ENCODE data around the gene TMEM179.

DNA sequence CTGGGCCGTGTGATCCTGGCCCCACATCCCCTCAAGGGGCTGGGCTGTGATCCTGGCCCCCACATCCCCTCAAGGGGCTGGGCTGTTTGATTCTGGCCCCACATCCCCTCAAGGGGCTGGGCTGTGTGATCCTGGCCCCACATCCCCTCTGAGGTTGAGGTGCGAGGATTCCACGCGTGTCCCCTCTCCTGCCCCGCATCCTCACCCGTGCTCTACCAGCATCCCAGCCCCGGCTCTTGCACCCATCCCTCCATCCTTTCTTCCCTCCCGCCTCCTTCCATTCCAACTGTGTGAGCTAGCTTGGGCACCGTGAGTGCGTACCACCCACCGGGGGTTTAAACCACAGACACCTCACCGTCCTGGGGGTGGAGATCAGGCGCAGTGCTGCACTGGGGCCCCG, 31.1 kb upstream of the TMEM179 start:
- TF ChIP-seq, protein P1, sequence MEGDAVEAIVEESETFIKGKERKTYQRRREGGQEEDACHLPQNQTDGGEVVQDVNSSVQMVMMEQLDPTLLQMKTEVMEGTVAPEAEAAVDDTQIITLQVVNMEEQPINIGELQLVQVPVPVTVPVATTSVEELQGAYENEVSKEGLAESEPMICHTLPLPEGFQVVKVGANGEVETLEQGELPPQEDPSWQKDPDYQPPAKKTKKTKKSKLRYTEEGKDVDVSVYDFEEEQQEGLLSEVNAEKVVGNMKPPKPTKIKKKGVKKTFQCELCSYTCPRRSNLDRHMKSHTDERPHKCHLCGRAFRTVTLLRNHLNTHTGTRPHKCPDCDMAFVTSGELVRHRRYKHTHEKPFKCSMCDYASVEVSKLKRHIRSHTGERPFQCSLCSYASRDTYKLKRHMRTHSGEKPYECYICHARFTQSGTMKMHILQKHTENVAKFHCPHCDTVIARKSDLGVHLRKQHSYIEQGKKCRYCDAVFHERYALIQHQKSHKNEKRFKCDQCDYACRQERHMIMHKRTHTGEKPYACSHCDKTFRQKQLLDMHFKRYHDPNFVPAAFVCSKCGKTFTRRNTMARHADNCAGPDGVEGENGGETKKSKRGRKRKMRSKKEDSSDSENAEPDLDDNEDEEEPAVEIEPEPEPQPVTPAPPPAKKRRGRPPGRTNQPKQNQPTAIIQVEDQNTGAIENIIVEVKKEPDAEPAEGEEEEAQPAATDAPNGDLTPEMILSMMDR (IDR thresholded peaks at IDR 0.05), result no peak
- TF ChIP-seq POLR2A (IDR thresholded peaks at IDR 0.05), result no peak
